Gastroesophageal sphincter (tissue), 3 donors: Measurements from ENCODE around the gene VEGFB.

Experiments used
- EP300 ChIP-seq: sonication (generic); formaldehyde crosslinking; IDR thresholded peaks from one replicate; pipeline ENCODE4 v1.6.1; 2017; ENCODE audit warnings: antibody characterized with exemption, mild to moderate bottlenecking
- POLR2A ChIP-seq, 2 donors: fragments of 450-650 bp; IDR thresholded peaks; one replicate each; pipeline ENCODE4 v1.6.1; 2017; ENCODE audit warnings: antibody characterized with exemption in 2 of 2, mild to moderate bottlenecking in 2 of 2, moderate library complexity in 1 of 2
- TF ChIP-seq, protein P1 (sequence below), 4 experiments: fragments of 200-600 bp in 2 of 4; fragments of 450-650 bp in 2 of 4; sonication (generic) in 1 of 4; IDR thresholded peaks; one replicate each; pipeline ENCODE4 v1.5.1; 2017 to 2019; ENCODE audit warnings: antibody characterized with exemption in 4 of 4, mild to moderate bottlenecking in 2 of 4, moderate library complexity in 2 of 4

DNA sequence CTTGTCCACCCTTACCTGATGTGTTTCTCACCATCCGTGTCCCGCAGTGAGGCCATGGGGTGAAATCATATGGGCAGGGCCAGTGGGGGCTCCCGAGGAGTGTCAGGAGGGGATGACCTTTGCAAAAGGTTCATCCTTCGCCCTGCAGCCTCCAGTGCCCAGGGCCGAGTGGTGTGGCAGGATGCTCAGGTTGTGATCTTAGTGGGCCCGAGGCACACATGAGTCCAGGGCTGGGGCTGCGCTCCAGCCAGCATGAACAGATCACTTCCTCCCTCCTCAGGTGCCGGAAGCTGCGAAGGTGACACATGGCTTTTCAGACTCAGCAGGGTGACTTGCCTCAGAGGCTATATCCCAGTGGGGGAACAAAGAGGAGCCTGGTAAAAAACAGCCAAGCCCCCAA, 3.7 kb downstream of the VEGFB start:
- TF ChIP-seq POLR2A (IDR thresholded peaks at IDR 0.05) (no peak), EP300 (no peak)
- TF ChIP-seq, protein P1, sequence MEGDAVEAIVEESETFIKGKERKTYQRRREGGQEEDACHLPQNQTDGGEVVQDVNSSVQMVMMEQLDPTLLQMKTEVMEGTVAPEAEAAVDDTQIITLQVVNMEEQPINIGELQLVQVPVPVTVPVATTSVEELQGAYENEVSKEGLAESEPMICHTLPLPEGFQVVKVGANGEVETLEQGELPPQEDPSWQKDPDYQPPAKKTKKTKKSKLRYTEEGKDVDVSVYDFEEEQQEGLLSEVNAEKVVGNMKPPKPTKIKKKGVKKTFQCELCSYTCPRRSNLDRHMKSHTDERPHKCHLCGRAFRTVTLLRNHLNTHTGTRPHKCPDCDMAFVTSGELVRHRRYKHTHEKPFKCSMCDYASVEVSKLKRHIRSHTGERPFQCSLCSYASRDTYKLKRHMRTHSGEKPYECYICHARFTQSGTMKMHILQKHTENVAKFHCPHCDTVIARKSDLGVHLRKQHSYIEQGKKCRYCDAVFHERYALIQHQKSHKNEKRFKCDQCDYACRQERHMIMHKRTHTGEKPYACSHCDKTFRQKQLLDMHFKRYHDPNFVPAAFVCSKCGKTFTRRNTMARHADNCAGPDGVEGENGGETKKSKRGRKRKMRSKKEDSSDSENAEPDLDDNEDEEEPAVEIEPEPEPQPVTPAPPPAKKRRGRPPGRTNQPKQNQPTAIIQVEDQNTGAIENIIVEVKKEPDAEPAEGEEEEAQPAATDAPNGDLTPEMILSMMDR (IDR thresholded peaks at IDR 0.05), result no peak
